Astrocyte (in vitro differentiated cells and primary cell): Measurements from ENCODE around the gene GATA2.

Experiments used
- EZH2 ChIP-seq: IDR thresholded peaks from 2 replicates; pipeline ENCODE4 v1.6.1; 2012; ENCODE audit warnings: mild to moderate bottlenecking, low read length, inconsistent platforms; ENCODE audit not compliant: insufficient read depth
- TF ChIP-seq, protein P1 (sequence below): IDR thresholded peaks from 2 replicates; pipeline ENCODE4 v1.5.1; 2011; ENCODE audit warnings: low read depth, mild to moderate bottlenecking, inconsistent platforms, low read length, moderate library complexity; ENCODE audit not compliant: insufficient read depth

DNA sequence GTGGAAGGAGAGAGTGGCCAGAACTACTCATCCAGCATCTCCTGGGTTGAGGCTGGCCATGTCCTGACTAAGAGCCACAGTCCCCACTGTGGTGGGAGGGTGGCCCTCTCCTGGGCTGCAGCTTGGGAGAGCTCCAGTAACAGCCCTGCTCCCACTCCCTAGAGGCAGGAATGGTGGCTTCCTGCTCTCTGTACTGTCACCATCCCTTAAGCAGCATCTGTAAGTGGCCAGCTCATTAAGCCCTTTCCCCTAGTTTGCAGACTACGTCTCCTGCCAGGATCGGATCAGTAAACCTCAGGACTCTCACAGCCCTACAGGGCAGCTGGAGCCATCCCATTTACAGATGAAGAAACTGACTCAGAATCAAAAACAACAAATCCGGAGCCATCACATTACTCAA, 56.8 kb downstream of the GATA2 start:
- TF ChIP-seq EZH2 = no peak
- TF ChIP-seq, protein P1, sequence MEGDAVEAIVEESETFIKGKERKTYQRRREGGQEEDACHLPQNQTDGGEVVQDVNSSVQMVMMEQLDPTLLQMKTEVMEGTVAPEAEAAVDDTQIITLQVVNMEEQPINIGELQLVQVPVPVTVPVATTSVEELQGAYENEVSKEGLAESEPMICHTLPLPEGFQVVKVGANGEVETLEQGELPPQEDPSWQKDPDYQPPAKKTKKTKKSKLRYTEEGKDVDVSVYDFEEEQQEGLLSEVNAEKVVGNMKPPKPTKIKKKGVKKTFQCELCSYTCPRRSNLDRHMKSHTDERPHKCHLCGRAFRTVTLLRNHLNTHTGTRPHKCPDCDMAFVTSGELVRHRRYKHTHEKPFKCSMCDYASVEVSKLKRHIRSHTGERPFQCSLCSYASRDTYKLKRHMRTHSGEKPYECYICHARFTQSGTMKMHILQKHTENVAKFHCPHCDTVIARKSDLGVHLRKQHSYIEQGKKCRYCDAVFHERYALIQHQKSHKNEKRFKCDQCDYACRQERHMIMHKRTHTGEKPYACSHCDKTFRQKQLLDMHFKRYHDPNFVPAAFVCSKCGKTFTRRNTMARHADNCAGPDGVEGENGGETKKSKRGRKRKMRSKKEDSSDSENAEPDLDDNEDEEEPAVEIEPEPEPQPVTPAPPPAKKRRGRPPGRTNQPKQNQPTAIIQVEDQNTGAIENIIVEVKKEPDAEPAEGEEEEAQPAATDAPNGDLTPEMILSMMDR = no peak
